Mammary epithelial cell (primary cell): Measurements from ENCODE around the gene OR51L1.

ENCODE experiments used
- CTCF ChIP-seq, 2 donors: IDR thresholded peaks in 1 of 2; conservative IDR thresholded peaks in 1 of 2; 2 replicates each; pipeline ENCODE4 v1.5.1; 2011 to 2012; ENCODE audit warnings: inconsistent platforms in 2 of 2, low read length in 2 of 2, mild to moderate bottlenecking in 2 of 2, control low read depth in 1 of 2, low read depth in 1 of 2; ENCODE audit not compliant: insufficient read depth in 1 of 2; ENCODE audit errors: extremely low read depth in 1 of 2
- EZH2 ChIP-seq: IDR thresholded peaks from 2 replicates; pipeline ENCODE4 v1.6.1; 2012; ENCODE audit warnings: low read length, inconsistent platforms, borderline replicate concordance

DNA sequence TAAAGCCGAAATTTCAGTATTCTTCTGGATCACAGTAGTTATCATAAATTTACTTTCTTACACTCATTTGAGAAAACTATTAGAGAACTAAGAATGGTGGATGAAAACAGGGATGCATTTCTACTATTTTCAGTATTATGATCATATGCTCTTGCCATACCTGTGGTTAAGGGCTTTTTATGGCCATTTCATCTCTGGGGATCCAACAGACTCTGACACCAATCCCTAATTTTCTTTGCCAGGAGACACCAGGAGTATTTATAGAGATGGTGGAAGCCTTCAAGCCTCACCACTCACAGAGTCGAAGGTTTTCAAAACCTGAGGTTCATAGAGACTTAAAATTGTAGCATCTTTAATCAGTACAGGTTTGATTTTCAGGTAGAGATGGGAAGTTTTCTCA lies at the start of gene OR51L1:
- no peak for TF ChIP-seq CTCF (conservative IDR thresholded peaks at IDR 0.05 in 1 of 2, IDR thresholded peaks at IDR 0.05 in 1 of 2; ENCODE audit: extremely low read depth in 1 of 2, insufficient read depth in 1 of 2, low read depth in 1 of 2, low read length in 2 of 2)
- no peak for TF ChIP-seq EZH2
